H1 (cell line): ENCODE data around the gene DRGX. TPM values are rescaled to one million over a fixed set of nuclear protein-coding genes. Genes with fewer than 3 reads are reported as not detected.

Source experiments
- CTCF ChIA-PET: fragments of 300-600 bp; sonication (Branson Sonifier 250); formaldehyde crosslinking; loops from one replicate; lab custom pipeline; 2021; ENCODE audit not compliant: partially characterized antibody; lab: Charles Lee
- POLR2A ChIA-PET: fragments of 300-600 bp; sonication (Branson Sonifier 250); formaldehyde crosslinking; loops from one replicate; lab custom pipeline; 2021; ENCODE audit warnings: inconsistent platforms; ENCODE audit not compliant: partially characterized antibody; lab: Charles Lee
- DNase-seq, 2 experiments: peaks; one replicate each; pipeline versions ENCODE4 v3.0.0 to v3.0.0-alpha.2; 2010 to 2022; ENCODE audit warnings: low spot score in 2 of 2, low read depth in 1 of 2, mixed read lengths in 1 of 2
- FAIRE-seq: peaks from 2 replicates; lab custom pipeline; 2011; peaks lifted over from hg19 to GRCh38; lab: Jason Lieb, UNC
- H2AFZ ChIP-seq: 2 replicates; pipeline ENCODE4 v1.8.1; 2012; ENCODE audit warnings: low read length, inconsistent platforms
- H2AK5ac ChIP-seq: 2 replicates; pipeline ENCODE4 v1.6.1; 2013; ENCODE audit warnings: low read depth, low read length
- H2BK120ac ChIP-seq: replicated peaks from 2 replicates; pipeline ENCODE3; 2013; ENCODE audit warnings: low read depth, low read length, inconsistent platforms
- H2BK12ac ChIP-seq: 2 replicates; pipeline ENCODE4 v1.6.1; 2013; ENCODE audit warnings: low read depth, low read length
- H2BK15ac ChIP-seq: 2 replicates; pipeline ENCODE4 v1.6.1; 2013; ENCODE audit warnings: low read length
- H2BK20ac ChIP-seq: 2 replicates; pipeline ENCODE4 v1.6.1; 2013; ENCODE audit warnings: low read length
- H2BK5ac ChIP-seq: 2 replicates; pipeline ENCODE4 v1.6.1; 2013; ENCODE audit warnings: low read depth, low read length
- H3K14ac ChIP-seq: 2 replicates; pipeline ENCODE4 v1.6.1; 2013; ENCODE audit warnings: inconsistent platforms; ENCODE audit not compliant: insufficient read length
- H3K18ac ChIP-seq: 2 replicates; pipeline ENCODE4 v1.6.1; 2013; ENCODE audit warnings: low read length; ENCODE audit errors: extremely low read depth
- H3K23ac ChIP-seq: 2 replicates; pipeline ENCODE4 v1.6.1; 2013; ENCODE audit warnings: inconsistent platforms; ENCODE audit not compliant: insufficient read length
- H3K23me2 ChIP-seq: 2 replicates; pipeline ENCODE4 v1.6.1; 2013; ENCODE audit warnings: low read depth, low read length
- H3K27ac ChIP-seq: 2 replicates; pipeline ENCODE4 v1.6.1; 2011; ENCODE audit warnings: low read depth, low read length, inconsistent platforms
- H3K27me3 ChIP-seq, 4 experiments: replicated peaks in 1 of 4; 1 replicate in 1 of 4; 2 replicates in 3 of 4; pipeline versions ENCODE4 v1.6.1 to v1.8.1; 2011 to 2013; ENCODE audit warnings: low read length in 3 of 4, mild to moderate bottlenecking in 3 of 4, inconsistent platforms in 2 of 4, mixed read lengths in 2 of 4, moderate library complexity in 1 of 4; ENCODE audit not compliant: control insufficient read depth in 3 of 4, insufficient read depth in 3 of 4; ENCODE audit errors: extremely low read depth in 1 of 4
- H3K36me3 ChIP-seq, 4 experiments: 2 replicates each; pipeline versions ENCODE4 v1.6.1 to v1.8.1; 2011 to 2013; ENCODE audit warnings: mild to moderate bottlenecking in 4 of 4, low read length in 3 of 4, moderate library complexity in 2 of 4, control low read depth in 1 of 4, inconsistent platforms in 1 of 4; ENCODE audit not compliant: insufficient read depth in 4 of 4, control insufficient read depth in 2 of 4
- H3K4ac ChIP-seq: replicated peaks from 2 replicates; pipeline ENCODE3; 2013; ENCODE audit warnings: low read length, low read depth, mixed read lengths, inconsistent platforms; ENCODE audit not compliant: insufficient read length
- H3K4me1 ChIP-seq, 4 experiments: replicated peaks in 1 of 4; 1 replicate in 1 of 4; 2 replicates in 3 of 4; pipeline versions ENCODE4 v1.6.1 to v1.8.1; 2011 to 2013; ENCODE audit warnings: low read length in 3 of 4, inconsistent platforms in 2 of 4, mixed read lengths in 1 of 4; ENCODE audit not compliant: insufficient read depth in 4 of 4, control insufficient read depth in 3 of 4
- H3K4me2 ChIP-seq, 2 experiments: 2 replicates each; pipeline versions ENCODE4 v1.6.1 to v1.8.1; 2011 to 2013; ENCODE audit warnings: low read depth in 2 of 2, low read length in 2 of 2, control low read depth in 1 of 2, inconsistent platforms in 1 of 2, mild to moderate bottlenecking in 1 of 2; ENCODE audit not compliant: insufficient read depth in 1 of 2
- H3K4me3 ChIP-seq, 4 experiments: fragments of 200-600, 300-600 bp in 1 of 4; sonication (generic), shearing (Covaris generic), sonication (Bioruptor Twin) in 1 of 4; 2 replicates each; pipeline versions ENCODE4 v1.5.1 to v1.8.1; 2011 to 2016; ENCODE audit warnings: low read length in 4 of 4, low read depth in 3 of 4, control low read depth in 2 of 4, inconsistent platforms in 2 of 4, mild to moderate bottlenecking in 2 of 4, mixed read lengths in 1 of 4, moderate library complexity in 1 of 4; ENCODE audit not compliant: insufficient read depth in 2 of 4; ENCODE audit errors: extremely low read depth in 1 of 4
- H3K56ac ChIP-seq: replicated peaks from 2 replicates; pipeline ENCODE3; 2013; ENCODE audit warnings: low read depth, mild to moderate bottlenecking, mixed read lengths, low read length, inconsistent platforms; ENCODE audit not compliant: insufficient read length
- H3K79me1 ChIP-seq: 2 replicates; pipeline ENCODE4 v1.6.1; 2013; ENCODE audit warnings: low read depth, low read length, control low read depth
- H3K79me2 ChIP-seq, 2 experiments: 2 replicates each; pipeline versions ENCODE4 v1.6.1 to v1.8.1; 2012 to 2013; ENCODE audit warnings: low read length in 2 of 2, mild to moderate bottlenecking in 2 of 2, inconsistent platforms in 1 of 2; ENCODE audit not compliant: insufficient read depth in 2 of 2, control insufficient read depth in 1 of 2
- H3K9ac ChIP-seq, 4 experiments: replicated peaks in 1 of 4; 1 replicate in 1 of 4; 2 replicates in 3 of 4; pipeline versions ENCODE4 v1.6.1 to v1.8.1; 2011 to 2013; ENCODE audit warnings: low read depth in 3 of 4, low read length in 3 of 4, control low read depth in 2 of 4, mild to moderate bottlenecking in 2 of 4, moderate library complexity in 2 of 4, inconsistent platforms in 1 of 4; ENCODE audit errors: extremely low read depth in 1 of 4
- H3K9me3 ChIP-seq, 2 experiments: 2 replicates each; pipeline versions ENCODE4 v1.6.1 to v1.8.1; 2012 to 2013; ENCODE audit warnings: mild to moderate bottlenecking in 2 of 2, moderate library complexity in 2 of 2, control low read depth in 1 of 2, inconsistent platforms in 1 of 2, low read depth in 1 of 2, low read length in 1 of 2, mixed read lengths in 1 of 2; ENCODE audit not compliant: insufficient read depth in 2 of 2
- H4K20me1 ChIP-seq, 2 experiments: replicated peaks in 1 of 2; 2 replicates each; pipeline versions ENCODE3 to v1.8.1; 2011 to 2013; ENCODE audit warnings: inconsistent platforms in 2 of 2, low read length in 2 of 2, mild to moderate bottlenecking in 1 of 2; ENCODE audit not compliant: insufficient read depth in 2 of 2, control insufficient read depth in 1 of 2
- H4K5ac ChIP-seq: 2 replicates; pipeline ENCODE4 v1.6.1; 2013; ENCODE audit warnings: low read length, low read depth, mixed read lengths, inconsistent platforms; ENCODE audit not compliant: insufficient read length
- H4K8ac ChIP-seq: 2 replicates; pipeline ENCODE4 v1.8.0; 2013; ENCODE audit warnings: mild to moderate bottlenecking, moderate library complexity, low read length, inconsistent platforms; ENCODE audit not compliant: insufficient read depth; ENCODE audit errors: extremely low read depth
- H4K91ac ChIP-seq: replicated peaks from 2 replicates; pipeline ENCODE3; 2013; ENCODE audit warnings: low read length, mixed read lengths, inconsistent platforms; ENCODE audit not compliant: insufficient read length
- KDM4A ChIP-seq: IDR thresholded peaks from one replicate; pipeline ENCODE4 v1.7.1; 2012; ENCODE audit warnings: low read depth, mild to moderate bottlenecking, moderate library complexity, low read length, inconsistent platforms; ENCODE audit not compliant: severe bottlenecking
- SIX5 ChIP-seq: IDR thresholded peaks from 2 replicates; pipeline ENCODE4 v1.6.1; 2011; ENCODE audit warnings: mild to moderate bottlenecking, low read depth, low read length
- SUZ12 ChIP-seq: fragments of 200-600 bp; sonication (generic); IDR thresholded peaks from 2 replicates; pipeline ENCODE4 v1.6.1; 2012; ENCODE audit warnings: mild to moderate bottlenecking, inconsistent platforms, low read length, moderate library complexity, mixed read lengths
- WGBS, 2 experiments: shearing (Covaris generic) in 1 of 2; methylation state at CpG; one replicate each; pipeline versions ENCODE4 v1.1.6 to v1.1.7; 2013 to 2015; ENCODE audit warnings: low lambda C conversion rate in 2 of 2, mixed read lengths in 2 of 2, inconsistent platforms in 1 of 2, low coverage in 1 of 2, missing lambda C conversion rate in 1 of 2; ENCODE audit not compliant: insufficient replicate concordance in 2 of 2, insufficient coverage in 1 of 2, insufficient read length in 1 of 2; ENCODE audit errors: extremely low coverage in 1 of 2, missing lambda C conversion rate in 1 of 2; 5-methylcytosine and 5-hydroxymethylcytosine counted together
- polyA plus RNA-seq, 7 experiments: library from polyadenylated mRNA; depleted of rRNA in 3 of 7; stranded (reverse) in 5 of 7; unstranded in 2 of 7; fragments of >200 nt in 5 of 7; fragments of 200-250 nt in 2 of 7; gene quantifications; 1 replicate in 5 of 7; 2 replicates in 1 of 7; 4 replicates in 1 of 7; pipeline versions ENCODE4 v1.2.1 to v1.2.3, GENCODE V29; 2011 to 2013; ENCODE audit warnings: missing spikeins in 2 of 7, mixed read lengths in 2 of 7
- total RNA-seq: library from RNA; stranded (reverse); fragmentation: NEBNext Ultra II Directional; extraction: Animal tissue kit (Norgen Biotek cat#: 25700); gene quantifications from 2 replicates; pipeline ENCODE4 v1.2.1, GENCODE V29; 2021
- TF ChIP-seq, protein P1 (sequence below): IDR thresholded peaks from 2 replicates; pipeline ENCODE4 v1.6.1; 2012; ENCODE audit warnings: inconsistent platforms

DRGX gene
- total and polyA plus RNA-seq, 2 of the 8 experiments (the other 6 are each of a cell fraction or from before 2014, with no cell fraction given): not detected

DNA sequence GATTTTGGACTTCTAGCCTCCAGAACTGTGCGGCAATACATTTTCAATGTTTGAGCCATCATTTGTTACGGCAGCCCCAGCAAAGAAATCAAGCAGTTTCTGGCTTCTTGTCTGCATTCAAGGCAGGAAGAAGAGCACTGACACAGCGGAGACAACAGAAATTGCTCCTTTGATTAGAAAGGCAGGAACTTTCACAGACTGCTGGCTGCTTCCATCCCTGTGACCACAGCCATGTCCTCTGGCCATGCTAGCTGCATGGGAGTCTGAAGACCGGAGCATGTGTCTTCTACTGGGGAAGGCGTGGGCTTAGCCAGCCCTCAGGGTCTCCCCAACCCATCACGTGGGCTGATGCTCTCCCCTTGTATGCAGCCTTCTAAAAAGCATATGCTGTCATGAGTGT, 77.9 kb downstream of the DRGX start:
- Histone ChIP-seq H2BK5ac (no peak overlapping the region), H2BK20ac (no peak overlapping the region), H3K18ac (no peak overlapping the region), H3K79me1 (no peaks in the 10 kb centered on the region), H3K23ac (no peak overlapping the region), H4K20me1 (no peaks in the 10 kb centered on the region), H3K9me3 (no peaks in the 10 kb centered on the region), H4K8ac (no peak overlapping the region), H3K14ac (no peak overlapping the region), H3K27me3 (no peaks in the 10 kb centered on the region), H2AK5ac (no peak overlapping the region), H3K27ac (no peak overlapping the region), H2BK12ac (no peak overlapping the region), H3K36me3 (no peaks in the 10 kb centered on the region), H3K23me2 (no peaks in the 10 kb centered on the region), H3K56ac (no peak overlapping the region), H3K4me3 (no peak overlapping the region), H4K91ac (no peak overlapping the region), H3K4me2 (no peak overlapping the region), H3K9ac (no peak overlapping the region), H2AFZ (no peak overlapping the region), H3K4me1 (no peaks in the 10 kb centered on the region), H2BK120ac (no peak overlapping the region), H4K5ac (no peak overlapping the region), H2BK15ac (no peak overlapping the region), H3K79me2 (no peaks in the 10 kb centered on the region), H3K4ac (no peak overlapping the region)
- FAIRE-seq (no peak), DNase-seq (no peak)
- TF ChIP-seq SUZ12 (no peak), SIX5 (no peak), KDM4A (no peak)
- TF ChIP-seq, protein P1, sequence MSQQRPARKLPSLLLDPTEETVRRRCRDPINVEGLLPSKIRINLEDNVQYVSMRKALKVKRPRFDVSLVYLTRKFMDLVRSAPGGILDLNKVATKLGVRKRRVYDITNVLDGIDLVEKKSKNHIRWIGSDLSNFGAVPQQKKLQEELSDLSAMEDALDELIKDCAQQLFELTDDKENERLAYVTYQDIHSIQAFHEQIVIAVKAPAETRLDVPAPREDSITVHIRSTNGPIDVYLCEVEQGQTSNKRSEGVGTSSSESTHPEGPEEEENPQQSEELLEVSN: no peak
- ChIA-PET POLR2A (no interaction called here), CTCF (interaction anchor here (0.9 to 1.5 kb wide), 2 partner anchors 37 to 91 kb away, joined by 3 to 5 read pairs; no protein-coding TSS in a partner anchor)
- WGBS, 2 experiments: 95% methylated on average over 5 of the region's 6 CpGs; no CpG with 5 or more reads in 1 of the 2 experiments
